Stromal cell of bone marrow (primary cell): ENCODE results near the gene SLC22A6.

Source experiments
- DNase-seq: peaks from one replicate; pipeline ENCODE4 v3.0.0-alpha.2; 2012; ENCODE audit warnings: low read depth

The SLC22A6 gene

DNA sequence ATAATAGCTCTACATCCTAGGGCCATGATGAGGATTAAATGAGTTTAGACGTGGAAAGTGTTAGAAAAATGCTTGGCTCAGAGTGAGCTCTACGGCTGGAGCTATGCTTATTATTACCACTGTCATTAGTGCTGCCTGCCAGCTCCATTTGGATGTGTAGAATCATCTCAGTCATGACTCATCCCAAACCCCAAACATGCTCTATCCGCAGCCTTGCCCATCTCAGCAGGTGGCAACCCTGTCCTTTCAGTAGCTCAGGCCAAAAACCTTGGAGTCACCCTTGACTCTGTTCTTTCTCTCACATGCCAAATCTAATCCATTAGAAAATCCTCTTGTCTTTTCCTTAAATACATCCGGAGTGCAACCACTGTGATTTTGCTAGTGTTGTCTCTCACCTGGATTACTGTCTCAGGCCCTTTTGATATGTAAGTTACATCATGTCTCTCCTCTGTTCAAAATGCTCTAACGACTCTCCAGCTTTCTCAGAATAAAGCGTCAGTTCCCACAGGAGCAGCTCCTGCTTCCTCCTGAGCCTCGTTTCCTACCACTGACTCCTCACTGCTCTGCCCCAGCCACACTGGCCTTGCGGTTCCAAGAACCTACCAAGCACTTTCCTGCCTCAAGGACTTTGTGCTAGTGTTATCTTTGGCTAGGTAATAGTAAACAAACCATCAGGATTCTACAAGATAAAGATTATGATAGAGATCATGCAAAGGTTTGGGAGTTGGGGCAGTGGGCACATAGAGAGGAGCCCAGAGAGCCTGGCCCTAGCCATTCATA is 53.1 kb downstream of the SLC22A6 start:
- DNase-seq = no peak

DNA sequence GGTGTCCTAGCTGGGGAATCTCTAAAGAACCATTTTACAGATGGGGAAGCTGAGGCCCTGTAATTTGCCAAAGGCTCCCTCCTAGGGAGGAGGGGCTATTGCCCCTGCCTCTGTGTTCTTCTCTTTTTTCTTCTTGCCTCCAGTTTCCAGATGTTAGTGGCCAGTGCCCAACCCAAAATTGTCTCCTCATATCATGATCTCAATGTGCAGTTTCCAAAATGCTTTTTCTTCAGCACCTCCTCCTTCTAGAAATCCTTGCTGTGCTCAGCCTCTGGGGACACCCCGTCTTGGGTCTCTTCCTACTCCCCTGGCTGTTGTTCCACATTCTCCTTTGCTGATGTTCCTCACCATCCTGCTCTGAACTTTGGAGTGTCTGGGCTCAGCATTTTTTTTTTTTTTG is 54.1 kb downstream of the SLC22A6 start:
- no peak for DNase-seq

DNA sequence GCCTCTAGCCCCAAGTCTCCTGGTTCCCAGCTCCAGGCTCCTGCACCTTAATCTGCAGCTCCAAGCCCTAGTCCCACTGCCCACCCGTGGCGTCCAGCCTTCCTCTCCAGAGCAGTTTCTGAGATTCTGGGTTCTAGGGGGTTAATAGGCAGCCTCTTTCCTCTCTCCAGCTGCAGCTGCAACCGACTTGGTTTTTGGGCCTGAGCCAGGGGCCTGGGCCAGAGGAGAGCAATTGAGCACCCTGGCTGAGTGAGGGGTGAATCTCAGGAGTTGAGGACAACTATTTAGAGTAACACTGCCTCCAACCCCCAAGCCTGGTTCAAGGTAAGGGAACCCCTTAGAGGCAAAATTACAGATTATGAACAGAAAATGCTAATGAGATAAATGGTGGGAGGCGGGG is 54.6 kb downstream of the SLC22A6 start:
- no peak for DNase-seq

DNA sequence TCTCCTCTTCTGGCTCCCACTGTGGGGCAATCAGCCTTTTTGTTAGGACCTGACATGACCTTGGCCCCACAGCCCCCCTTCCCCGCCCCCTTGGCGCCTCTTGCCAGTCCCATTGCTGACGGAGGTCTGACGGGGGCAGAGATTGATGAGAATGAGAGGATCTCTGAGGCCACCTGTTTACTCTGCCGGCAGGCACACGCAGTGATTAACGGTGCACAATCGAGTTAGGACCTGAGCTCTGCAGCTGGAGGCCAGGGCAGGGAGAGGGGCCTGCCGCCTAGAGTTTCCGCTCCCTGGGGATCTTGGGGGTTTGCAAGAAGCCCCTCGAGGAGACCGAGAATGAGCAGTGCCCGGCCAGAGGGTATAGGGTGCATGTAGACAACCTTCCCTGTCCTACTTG is 56.8 kb downstream of the SLC22A6 start:
- no peak for DNase-seq

GRCh38 chr11:62926680-62927455 is 57.9 kb downstream of the SLC22A6 start:
- no peak for DNase-seq
